Muscle of leg (tissue), 11 donors: ENCODE measurements around the gene FAM114A1. TPM values are rescaled to one million over a fixed set of nuclear protein-coding genes. Genes with fewer than 3 reads are reported as not detected.

Experiments used
- DNase-seq: peaks from one replicate; pipeline ENCODE4 v3.0.0; 2013
- H3K27ac ChIP-seq: one replicate; pipeline ENCODE4 v1.5.1; 2013; ENCODE audit warnings: mild to moderate bottlenecking, low read length, control low read depth
- H3K27me3 ChIP-seq: one replicate; pipeline ENCODE4 v1.6.1; 2013; ENCODE audit warnings: low read length; ENCODE audit not compliant: control insufficient read depth, insufficient read depth
- H3K36me3 ChIP-seq: one replicate; pipeline ENCODE4 v1.6.1; 2013; ENCODE audit warnings: low read length; ENCODE audit not compliant: control insufficient read depth, insufficient read depth
- H3K4me1 ChIP-seq: one replicate; pipeline ENCODE4 v1.6.1; 2013; ENCODE audit warnings: low read length; ENCODE audit not compliant: control insufficient read depth, insufficient read depth
- H3K4me3 ChIP-seq: one replicate; pipeline ENCODE4 v1.5.1; 2013; ENCODE audit warnings: low read length, control low read depth
- H3K9me3 ChIP-seq: replicated peaks from 2 replicates; pipeline ENCODE4 v1.6.1; 2013; ENCODE audit warnings: low read depth, low read length; ENCODE audit not compliant: control insufficient read depth
- WGBS: methylation state at CpG from one replicate; pipeline ENCODE4 v1.1.5; 2013; ENCODE audit warnings: missing lambda C conversion rate; ENCODE audit not compliant: insufficient coverage; 5-methylcytosine and 5-hydroxymethylcytosine counted together
- polyA plus RNA-seq, 8 donors: library from polyadenylated mRNA; unstranded; fragments of 120-200 nt; gene quantifications; one replicate each; pipeline versions ENCODE4 v1.2.1 to v1.2.3, GENCODE V29; 2013; ENCODE audit warnings: inconsistent platforms in 1 of 8, low replicate concordance in 1 of 8; ENCODE audit not compliant: insufficient read length in 8 of 8, insufficient read depth in 1 of 8
- total RNA-seq: library from RNA; stranded (reverse); fragments of 120-200 nt; gene quantifications from one replicate; pipeline ENCODE4 v1.2.4, GENCODE V29; 2013

FAM114A1 gene
- total and polyA plus RNA-seq, 9 donors, result 44.9 to 77.9 (median 54.2) TPM

GRCh38 chr4:38857354-38858096 lies 10.1 kb upstream of the FAM114A1 start:
- peak; percentile 63 for DNase-seq
- Histone ChIP-seq H3K27me3 (no peaks in the 10 kb centered on the region), H3K4me1 (no peaks in the 10 kb centered on the region), H3K4me3 (no peak overlapping the region), H3K9me3 (no peaks in the 10 kb centered on the region), H3K27ac (no peak overlapping the region), H3K36me3 (no peaks in the 10 kb centered on the region)
- 17% methylated on average over 1 of the region's 3 CpGs for WGBS

- Histone ChIP-seq H3K4me3 (no peak overlapping the region), H3K27ac (peak overlapping the region; percentile 23)
These were observed 9.5 kb upstream of the FAM114A1 start for GRCh38 chr4:38858097-38858420.

GRCh38 chr4:38859501-38859900 lies 8.1 kb upstream of the FAM114A1 start:
- Histone ChIP-seq H3K4me1 (no peaks in the 10 kb centered on the region), H3K27me3 (no peaks in the 10 kb centered on the region), H3K36me3 (no peaks in the 10 kb centered on the region), H3K27ac (no peak overlapping the region), H3K9me3 (no peaks in the 10 kb centered on the region), H3K4me3 (no peak overlapping the region)
- DNase-seq, result no peak
- 91% methylated on average over 3 of the region's 7 CpGs for WGBS

More at GRCh38 chr4:38858097-38858420, 9.5 kb upstream of the FAM114A1 start:
- no peak for DNase-seq
- Histone ChIP-seq H3K27me3 (no peaks in the 10 kb centered on the region), H3K9me3 (no peaks in the 10 kb centered on the region), H3K4me1 (no peaks in the 10 kb centered on the region), H3K36me3 (no peaks in the 10 kb centered on the region)
- WGBS, result 60% methylated on average over 1 of the region's 3 CpGs

- Histone ChIP-seq H3K27ac (no peak overlapping the region), H3K4me1 (no peaks in the 10 kb centered on the region), H3K4me3 (no peak overlapping the region), H3K36me3 (no peaks in the 10 kb centered on the region), H3K9me3 (no peaks in the 10 kb centered on the region), H3K27me3 (no peaks in the 10 kb centered on the region)
- WGBS, result 78% methylated on average over 1 of the region's 5 CpGs
- DNase-seq, result no peak
These were observed 6.7 kb upstream of the FAM114A1 start for GRCh38 chr4:38860788-38861424.

GRCh38 chr4:38861791-38862190 lies 5.8 kb upstream of the FAM114A1 start:
- Histone ChIP-seq H3K27ac (no peak overlapping the region), H3K9me3 (no peaks in the 10 kb centered on the region), H3K4me1 (no peaks in the 10 kb centered on the region), H3K36me3 (no peaks in the 10 kb centered on the region), H3K27me3 (no peaks in the 10 kb centered on the region), H3K4me3 (no peak overlapping the region)
- DNase-seq, result no peak
- WGBS, result 88% methylated on average over 4 of the region's 4 CpGs

- peaks cover 25% of the 10 kb centered on the region for H3K4me1 ChIP-seq
- no peak for DNase-seq
- peaks cover 4% of the 10 kb centered on the region for H3K36me3 ChIP-seq
- H3K27me3 ChIP-seq, result no peaks in the 10 kb centered on the region
- H3K4me3 ChIP-seq, result no peak overlapping the region
- WGBS, result no CpG with 5 or more reads among the region's 6 CpGs
- no peaks in the 10 kb centered on the region for H3K9me3 ChIP-seq
- no peak overlapping the region for H3K27ac ChIP-seq
These were observed 2.2 kb upstream of the FAM114A1 start for GRCh38 chr4:38865445-38865844.

- Histone ChIP-seq H3K4me3 (peak overlapping the region; percentile 36), H3K27me3 (no peaks in the 10 kb centered on the region), H3K9me3 (no peaks in the 10 kb centered on the region), H3K27ac (peak overlapping the region; percentile 90), H3K36me3 (peaks cover 14% of the 10 kb centered on the region), H3K4me1 (peaks cover 25% of the 10 kb centered on the region)
- peak; percentile 33 for DNase-seq
- 62% methylated on average over 3 of the region's 11 CpGs for WGBS
These were observed 581 bp upstream of the FAM114A1 start for GRCh38 chr4:38866973-38867477.

GRCh38 chr4:38868059-38868960 lies 704 bp downstream of the FAM114A1 start:
- Histone ChIP-seq H3K27ac (peak overlapping the region; percentile 99), H3K36me3 (peaks cover 22% of the 10 kb centered on the region), H3K9me3 (no peaks in the 10 kb centered on the region), H3K4me1 (peaks cover 25% of the 10 kb centered on the region), H3K27me3 (no peaks in the 10 kb centered on the region), H3K4me3 (peak overlapping the region; percentile 93)
- DNase-seq, result peak; percentile 77
- 10% methylated on average over 24 of the region's 30 CpGs for WGBS

GRCh38 chr4:38869511-38869910 lies 1.9 kb downstream of the FAM114A1 start:
- peaks cover 25% of the 10 kb centered on the region for H3K4me1 ChIP-seq
- H3K4me3 ChIP-seq, result no peak overlapping the region
- H3K36me3 ChIP-seq, result peaks cover 24% of the 10 kb centered on the region
- no peaks in the 10 kb centered on the region for H3K27me3 ChIP-seq
- peak overlapping the region; percentile 99 for H3K27ac ChIP-seq
- no peak for DNase-seq
- no CpG with 5 or more reads among the region's 2 CpGs for WGBS
- no peaks in the 10 kb centered on the region for H3K9me3 ChIP-seq
